B cell (primary cell): ENCODE data around the gene FRMPD3. TPM values are rescaled to one million over a fixed set of nuclear protein-coding genes. Genes with fewer than 3 reads are reported as not detected.

Experiments used
- ATAC-seq: fragments of 200-7000 bp; cut with Tn5 transposase; one replicate; pipeline ENCODE4 v1.10.0; 2021; ENCODE audit warnings: low read depth, mild to moderate bottlenecking, moderate number of reproducible peaks, moderate library complexity
- CTCF ChIA-PET: fragments of 350-600 bp; sonication (Branson Sonifier 250); formaldehyde crosslinking; loops from one replicate; lab custom pipeline; 2021; ENCODE audit warnings: antibody characterized with exemption, inconsistent platforms; lab: Charles Lee
- POLR2A ChIA-PET: fragments of 350-600 bp; sonication (Branson Sonifier 250); formaldehyde crosslinking; loops from one replicate; lab custom pipeline; 2021; ENCODE audit warnings: antibody characterized with exemption; lab: Charles Lee
- DNase-seq: peaks from one replicate; pipeline ENCODE4 v3.0.0; 2013
- H2AFZ ChIP-seq: 2 replicates; pipeline ENCODE4 v1.6.1; 2012; ENCODE audit warnings: mild to moderate bottlenecking, low read depth, low read length; ENCODE audit not compliant: insufficient read depth, poor library complexity, severe bottlenecking
- H3K27ac ChIP-seq, 2 donors: 1 replicate in 1 of 2; 2 replicates in 1 of 2; pipeline ENCODE4 v1.5.1; 2012 to 2013; ENCODE audit warnings: low read length in 2 of 2, mild to moderate bottlenecking in 2 of 2, moderate library complexity in 1 of 2
- H3K27me3 ChIP-seq, 4 experiments: fragments of 200-600 bp in 1 of 4; sonication (generic) in 1 of 4; replicated peaks in 1 of 4; 1 replicate in 2 of 4; 2 replicates in 2 of 4; pipeline versions ENCODE4 v1.6.1 to v1.7.0; 2013 to 2016; ENCODE audit warnings: low read length in 3 of 4, mild to moderate bottlenecking in 2 of 4, mixed read lengths in 1 of 4, moderate library complexity in 1 of 4; ENCODE audit not compliant: insufficient read depth in 4 of 4, control insufficient read depth in 3 of 4; ENCODE audit errors: control extremely low read depth in 1 of 4
- H3K36me3 ChIP-seq, 2 experiments: replicated peaks in 1 of 2; 1 replicate in 1 of 2; 2 replicates in 1 of 2; pipeline versions ENCODE4 v1.6.1 to v1.7.1; 2013; ENCODE audit warnings: low read length in 1 of 2; ENCODE audit not compliant: insufficient read depth in 2 of 2, control insufficient read depth in 1 of 2; ENCODE audit errors: control extremely low read depth in 1 of 2, extremely low read depth in 1 of 2
- H3K4me1 ChIP-seq, 2 donors: fragments of 200-600 bp in 1 of 2; sonication (generic) in 1 of 2; 1 replicate in 1 of 2; 2 replicates in 1 of 2; pipeline versions ENCODE4 v1.5.1 to v1.6.1; 2013 to 2017; ENCODE audit warnings: low read length in 2 of 2; ENCODE audit not compliant: control insufficient read depth in 2 of 2, insufficient read depth in 2 of 2
- H3K4me2 ChIP-seq: replicated peaks from 2 replicates; pipeline ENCODE3; 2012; ENCODE audit warnings: mild to moderate bottlenecking, low read depth, low read length; ENCODE audit not compliant: poor library complexity, severe bottlenecking
- H3K4me3 ChIP-seq, 5 experiments: fragments of 200-600 bp in 1 of 5; sonication (generic) in 1 of 5; 1 replicate in 3 of 5; 2 replicates in 2 of 5; pipeline versions ENCODE4 v1.5.1 to v1.7.0; 2011 to 2016; ENCODE audit warnings: low read length in 4 of 5, mild to moderate bottlenecking in 4 of 5, low read depth in 2 of 5, control low read depth in 1 of 5, moderate library complexity in 1 of 5; ENCODE audit not compliant: insufficient read depth in 1 of 5; ENCODE audit errors: control extremely low read depth in 1 of 5, extremely low read depth in 1 of 5
- H3K79me2 ChIP-seq: fragments of 200-600 bp; sonication (generic); one replicate; pipeline ENCODE4 v1.6.0; 2016; ENCODE audit warnings: low read length; ENCODE audit not compliant: control insufficient read depth, insufficient read depth
- H3K9ac ChIP-seq: fragments of 200-600 bp; sonication (generic); 2 replicates; pipeline ENCODE4 v1.6.1; 2017; ENCODE audit warnings: mild to moderate bottlenecking, low read length, moderate library complexity
- H3K9me3 ChIP-seq, 3 donors: one replicate each; pipeline versions ENCODE4 v1.6.1 to v1.7.1; 2013; ENCODE audit warnings: low read length in 2 of 3; ENCODE audit not compliant: control insufficient read depth in 2 of 3, insufficient read depth in 1 of 3; ENCODE audit errors: control extremely low read depth in 1 of 3
- H4K20me1 ChIP-seq: 2 replicates; pipeline ENCODE4 v1.6.0; 2012; ENCODE audit warnings: mild to moderate bottlenecking, low read length; ENCODE audit not compliant: insufficient read depth, control insufficient read depth, poor library complexity, severe bottlenecking
- H3K27ac Mint-ChIP-seq: one replicate; pipeline ENCODE4 v1.8.0; 2021; ENCODE audit warnings: mixed read lengths
- H3K27me3 Mint-ChIP-seq: one replicate; pipeline ENCODE4 v1.8.0; 2021; ENCODE audit warnings: mixed read lengths
- H3K4me1 Mint-ChIP-seq: one replicate; pipeline ENCODE4 v1.8.0; 2021; ENCODE audit warnings: mixed read lengths
- H3K4me3 Mint-ChIP-seq: one replicate; pipeline ENCODE4 v1.8.0; 2021; ENCODE audit warnings: mixed read lengths
- H3K9me3 Mint-ChIP-seq: one replicate; pipeline ENCODE4 v1.8.0; 2022; ENCODE audit warnings: mixed read lengths; ENCODE audit not compliant: insufficient read depth
- CTCF ChIP-seq: fragments of 200-600 bp; IDR thresholded peaks from one replicate; pipeline ENCODE4 v1.8.0; 2022; ENCODE audit warnings: antibody characterized with exemption, mild to moderate bottlenecking
- EZH2 ChIP-seq: IDR thresholded peaks from 2 replicates; pipeline ENCODE4 v1.6.1; 2012; ENCODE audit warnings: borderline replicate concordance, low read depth, mild to moderate bottlenecking, moderate library complexity, low read length; ENCODE audit not compliant: insufficient read depth, poor library complexity, severe bottlenecking
- WGBS: methylation state at CpG from one replicate; pipeline ENCODE4 v1.1.5; 2013; ENCODE audit warnings: missing lambda C conversion rate; ENCODE audit not compliant: insufficient coverage; 5-methylcytosine and 5-hydroxymethylcytosine counted together
- intact Hi-C: fragments of 100-400 bp; cut with micrococcal nuclease; formaldehyde crosslinking; loops from one replicate; pipeline ENCODE4 v1.10.0; 2022
- polyA plus RNA-seq: library from polyadenylated mRNA; depleted of rRNA; stranded (reverse); fragments of >200 nt; gene quantifications from 2 replicates; pipeline ENCODE4 v1.2.3, GENCODE V29; 2012
- total RNA-seq, 2 donors: library from RNA; stranded (reverse); fragments of 120-200 nt in 1 of 2; gene quantifications; 1 replicate in 1 of 2; 2 replicates in 1 of 2; pipeline versions ENCODE4 v1.2.3 to v1.2.4, GENCODE V29; 2013 to 2022

Gene FRMPD3
- total and polyA plus RNA-seq, 2 donors (not counting 1 experiment from before 2014, with no cell fraction given) = 1.1 to 2.2 TPM

- peak overlapping the region; percentile 87 for H3K4me3 Mint-ChIP-seq
- Histone ChIP-seq H3K4me1 (peaks cover 26 to 43% of the 10 kb centered on the region in 2 donors), H3K9me3 (no peaks in the 10 kb centered on the region), H4K20me1 (no peaks in the 10 kb centered on the region), H3K9ac (peak overlapping the region; percentile 49), H3K27me3 (peaks cover 0 to 15% (median 2%) of the 10 kb centered on the region in 4 experiments), H3K36me3 (no peaks in the 10 kb centered on the region), H3K4me2 (peak overlapping the region; percentile 80), H2AFZ (peak overlapping the region; percentile 61), H3K4me3 (peak overlapping the region in 4 of 5 experiments; percentile 44 to 57 (median 56)), H3K27ac (no peak overlapping the region), H3K79me2 (no peaks in the 10 kb centered on the region)
- H3K27ac Mint-ChIP-seq = peak overlapping the region; percentile 84
- peaks cover 7% of the 10 kb centered on the region for H3K27me3 Mint-ChIP-seq
- POLR2A ChIA-PET = no interaction called here
- WGBS = 6% methylated on average over 3 of the region's 6 CpGs
- no peaks in the 10 kb centered on the region for H3K9me3 Mint-ChIP-seq
- ATAC-seq = no peak
- TF ChIP-seq CTCF = no peak
- TF ChIP-seq EZH2 = no peak
- intact Hi-C loops = loop anchor here (2.0 kb wide), 1 partner anchor 328 kb away; the partner anchor contains the start of gene NCBP2L
- peaks cover 34% of the 10 kb centered on the region for H3K4me1 Mint-ChIP-seq
- no peak for DNase-seq
- CTCF ChIA-PET = interaction anchor here (0.9 kb wide), 1 partner anchor 20 kb away, joined by 3 read pairs; no protein-coding TSS in a partner anchor
Measured at GRCh38 chrX:107448625-107448997, 841 bp upstream of the FRMPD3 start.

- peaks cover 0 to 15% (median 2%) of the 10 kb centered on the region in 4 experiments for H3K27me3 ChIP-seq
- ChIA-PET POLR2A (interaction anchor here (0.5 to 0.6 kb wide), 2 partner anchors 216 to 332 kb away, joined by 3 to 5 read pairs; partner anchors contain the start of gene RBM41), CTCF (interaction anchor here (0.8 kb wide), 1 partner anchor 268 kb away, joined by 3 read pairs; no protein-coding TSS in a partner anchor)
- H3K79me2 ChIP-seq = no peaks in the 10 kb centered on the region
- H3K4me1 Mint-ChIP-seq = peaks cover 23% of the 10 kb centered on the region
- peak overlapping the region; percentile 78 for H3K4me3 Mint-ChIP-seq
- H4K20me1 ChIP-seq = no peaks in the 10 kb centered on the region
- peak overlapping the region in 3 of 5 experiments; percentile 45 to 57 (median 47) for H3K4me3 ChIP-seq
- no peak overlapping the region for H3K27ac ChIP-seq
- no peak for TF ChIP-seq EZH2
- TF ChIP-seq CTCF = peak; percentile 23
- peak; percentile 40 for DNase-seq
- peak overlapping the region; percentile 61 for H2AFZ ChIP-seq
- peak; percentile 31 for ATAC-seq
- H3K36me3 ChIP-seq = no peaks in the 10 kb centered on the region
- H3K27me3 Mint-ChIP-seq = peaks cover 7% of the 10 kb centered on the region
- H3K9me3 ChIP-seq = no peaks in the 10 kb centered on the region
- H3K9me3 Mint-ChIP-seq = no peaks in the 10 kb centered on the region
- peak overlapping the region; percentile 50 for H3K9ac ChIP-seq
- WGBS = 4% methylated on average over 15 of the region's 19 CpGs
- intact Hi-C loops = no loop called here
- H3K27ac Mint-ChIP-seq = peak overlapping the region; percentile 27
- peaks cover 9 to 28% of the 10 kb centered on the region in 2 donors for H3K4me1 ChIP-seq
- H3K4me2 ChIP-seq = peak overlapping the region; percentile 80
Measured at GRCh38 chrX:107450823-107451509, 1.5 kb downstream of the FRMPD3 start.
